Endodermal cell (in vitro differentiated cells): ENCODE results near the gene SMPD3. TPM values are rescaled to one million over a fixed set of nuclear protein-coding genes. Genes with fewer than 3 reads are reported as not detected.

ENCODE experiments used
- DNase-seq: peaks from one replicate; pipeline ENCODE4 v3.0.0-alpha.2; 2017
- H3K27ac ChIP-seq: 2 replicates; pipeline ENCODE4 v1.5.1; 2013; ENCODE audit warnings: mild to moderate bottlenecking, low read depth, low read length, moderate library complexity
- H3K27me3 ChIP-seq: 2 replicates; pipeline ENCODE4 v1.6.1; 2013; ENCODE audit warnings: mild to moderate bottlenecking, low read length, moderate library complexity; ENCODE audit not compliant: insufficient read depth, control insufficient read depth, poor library complexity, severe bottlenecking
- H3K36me3 ChIP-seq: 2 replicates; pipeline ENCODE4 v1.7.0; 2013; ENCODE audit warnings: mild to moderate bottlenecking, low read length, moderate library complexity; ENCODE audit not compliant: control insufficient read depth, insufficient read depth
- H3K4me1 ChIP-seq: one replicate; pipeline ENCODE4 v1.7.0; 2013; ENCODE audit warnings: low read length; ENCODE audit not compliant: control insufficient read depth, insufficient read depth
- H3K4me3 ChIP-seq: 2 replicates; pipeline ENCODE4 v1.5.1; 2013; ENCODE audit warnings: mild to moderate bottlenecking, low read length, moderate library complexity
- H3K9ac ChIP-seq: 2 replicates; pipeline ENCODE4 v1.6.1; 2013; ENCODE audit warnings: mild to moderate bottlenecking, low read length, moderate library complexity; ENCODE audit not compliant: poor library complexity, severe bottlenecking; ENCODE audit errors: extremely low read depth
- H3K9me3 ChIP-seq: 2 replicates; pipeline ENCODE4 v1.6.1; 2013; ENCODE audit warnings: mild to moderate bottlenecking, low read length, moderate library complexity; ENCODE audit not compliant: control insufficient read depth
- H3K27ac Mint-ChIP-seq: 2 replicates; pipeline ENCODE4 v1.8.0; 2020; ENCODE audit warnings: mixed read lengths
- H3K27me3 Mint-ChIP-seq: 2 replicates; pipeline ENCODE4 v1.8.0; 2021; ENCODE audit warnings: mild to moderate bottlenecking, mixed read lengths; ENCODE audit not compliant: insufficient read depth
- H3K36me3 Mint-ChIP-seq: 2 replicates; pipeline ENCODE4 v1.8.0; 2020; ENCODE audit warnings: low read depth, mixed read lengths
- H3K4me1 Mint-ChIP-seq: 2 replicates; pipeline ENCODE4 v1.8.0; 2020; ENCODE audit warnings: mixed read lengths
- H3K4me3 Mint-ChIP-seq: 2 replicates; pipeline ENCODE4 v1.8.0; 2020; ENCODE audit warnings: mild to moderate bottlenecking, moderate library complexity, mixed read lengths
- H3K9me3 Mint-ChIP-seq: 2 replicates; pipeline ENCODE4 v1.8.0; 2020; ENCODE audit warnings: mild to moderate bottlenecking, mixed read lengths
- CTCF ChIP-seq: fragments of 200-600 bp; sonication (generic); conservative IDR thresholded peaks from 2 replicates; pipeline ENCODE4 v1.5.0; 2021; ENCODE audit warnings: antibody characterized with exemption, mild to moderate bottlenecking
- WGBS, 2 experiments: methylation state at CpG; one replicate each; pipeline versions ENCODE4 v1.1.5 to v1.1.7; 2013; ENCODE audit warnings: missing lambda C conversion rate in 2 of 2, mixed read lengths in 1 of 2; ENCODE audit not compliant: insufficient coverage in 1 of 2, insufficient read length in 1 of 2; 5-methylcytosine and 5-hydroxymethylcytosine counted together
- total RNA-seq, 2 donors: library from RNA; stranded (reverse); fragmentation: NEBNext Ultra II Directional in 1 of 2; extraction: Animal tissue kit (Norgen Biotek cat#: 25700) in 1 of 2; gene quantifications; 2 replicates in 1 of 2; 3 replicates in 1 of 2; pipeline ENCODE4 v1.2.1, GENCODE V29; 2021

The SMPD3 gene
- total RNA-seq, 2 donors from 2014 or later = 0.07 TPM; not detected in 1

DNA sequence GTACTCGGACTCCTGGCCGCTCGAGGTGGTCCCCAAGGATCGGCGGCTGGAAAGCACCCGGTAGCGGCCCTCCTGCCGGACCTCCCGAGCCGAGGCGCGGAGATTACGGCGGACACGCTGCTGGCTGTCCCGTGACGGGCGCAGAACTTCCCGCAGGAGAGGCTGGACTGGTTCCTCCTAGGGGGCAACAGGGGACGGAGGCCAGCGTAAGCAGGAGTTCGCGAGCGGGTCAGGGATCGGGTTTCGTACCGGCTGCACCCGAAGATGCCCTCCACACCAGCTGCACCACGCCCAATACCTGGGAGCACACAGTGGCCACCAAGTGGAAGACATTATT is 137.9 kb downstream of the SMPD3 start:
- Mint-ChIP-seq H3K4me3 (peak overlapping the region; percentile 91), H3K36me3 (peaks cover 36% of the 10 kb centered on the region), H3K9me3 (no peaks in the 10 kb centered on the region), H3K4me1 (peaks cover 12% of the 10 kb centered on the region), H3K27me3 (no peaks in the 10 kb centered on the region), H3K27ac (peak overlapping the region; percentile 95)
- no peak for TF ChIP-seq CTCF
- DNase-seq = no peak
- H3K36me3 ChIP-seq = peaks cover 36% of the 10 kb centered on the region
- WGBS, 2 experiments = 0% methylated on average over 14 to 29 of the region's 29 CpGs
- H3K4me3 ChIP-seq = peak overlapping the region; percentile 94
- H3K27me3 ChIP-seq = no peaks in the 10 kb centered on the region
- no peaks in the 10 kb centered on the region for H3K9me3 ChIP-seq
- no peaks in the 10 kb centered on the region for H3K4me1 ChIP-seq
- H3K9ac ChIP-seq = peak overlapping the region; percentile 69
- H3K27ac ChIP-seq = peak overlapping the region; percentile 64

DNA sequence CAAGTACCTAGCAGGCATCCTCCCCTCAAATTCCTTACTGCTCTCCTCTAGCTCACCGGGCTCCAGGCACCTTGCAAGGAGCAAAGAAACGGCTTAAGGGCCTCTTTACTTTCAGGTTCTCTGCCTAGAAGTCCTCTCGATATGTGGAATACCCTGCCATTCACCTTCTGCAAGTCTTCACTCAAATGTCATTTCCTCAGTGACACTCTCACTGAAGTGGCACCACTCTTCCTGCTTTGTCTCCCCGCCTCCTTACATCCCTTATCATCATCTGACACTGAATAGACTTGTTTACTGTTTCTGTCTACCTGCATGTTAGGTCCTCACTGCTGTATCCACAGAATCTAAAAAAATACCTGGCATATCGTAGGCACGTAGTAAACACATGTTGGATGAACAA is 138.5 kb downstream of the SMPD3 start:
- no peaks in the 10 kb centered on the region for H3K9me3 Mint-ChIP-seq
- Histone ChIP-seq H3K9ac (peak overlapping the region; percentile 69), H3K4me1 (no peaks in the 10 kb centered on the region), H3K27ac (no peak overlapping the region), H3K9me3 (no peaks in the 10 kb centered on the region), H3K4me3 (peak overlapping the region; percentile 94), H3K27me3 (no peaks in the 10 kb centered on the region), H3K36me3 (peaks cover 41% of the 10 kb centered on the region)
- no peak for DNase-seq
- peak overlapping the region; percentile 91 for H3K4me3 Mint-ChIP-seq
- H3K27ac Mint-ChIP-seq = peak overlapping the region; percentile 95
- H3K36me3 Mint-ChIP-seq = peaks cover 38% of the 10 kb centered on the region
- H3K27me3 Mint-ChIP-seq = no peaks in the 10 kb centered on the region
- 71 to 90% methylated on average over 6 of the region's 6 CpGs for WGBS, 2 experiments
- peaks cover 12% of the 10 kb centered on the region for H3K4me1 Mint-ChIP-seq
- no peak for TF ChIP-seq CTCF

Other genes with a start within 250 kb of the SMPD3 start
- 10 to 100 TPM; 51.8 to 56.4 TPM for gene ESRP2, start 212.4 kb downstream of the SMPD3 start, total RNA-seq
- 1 to 10 TPM; 8.7 to 10.0 TPM for gene PLA2G15, start 203.1 kb downstream of the SMPD3 start, total RNA-seq
- gene SLC7A6, start 184.0 kb downstream of the SMPD3 start, total RNA-seq = 10 to 100 TPM; 43.6 to 47.2 TPM
- 10 to 100 TPM; 22.5 to 26.0 TPM for gene SLC7A6OS, start 137.6 kb downstream of the SMPD3 start, total RNA-seq
- 10 to 100 TPM; 63.9 to 68.5 TPM for gene PRMT7, start 137.5 kb downstream of the SMPD3 start, total RNA-seq
- 10 to 100 TPM; 20.4 to 33.2 TPM for gene ZFP90, start 90.8 kb upstream of the SMPD3 start, total RNA-seq
- 10 to 100 TPM; 79.6 to 88.1 TPM for gene CDH3, start 196.8 kb upstream of the SMPD3 start, total RNA-seq